Fibroblast of lung (primary cell): ENCODE data around the gene HOXB13. TPM values are rescaled to one million over a fixed set of nuclear protein-coding genes. Genes with fewer than 3 reads are reported as not detected.

Experiments used
- DNase-seq, 2 donors: peaks; one replicate each; pipeline versions ENCODE4 v3.0.0 to v3.0.0-alpha.2; 2010; ENCODE audit warnings: low read depth in 2 of 2
- H2AFZ ChIP-seq: 2 replicates; pipeline ENCODE4 v1.5.1; 2012; ENCODE audit warnings: low read length, control low read depth, inconsistent platforms
- H3K27ac ChIP-seq: 2 replicates; pipeline ENCODE4 v1.5.1; 2011; ENCODE audit warnings: low read length, control low read depth; ENCODE audit not compliant: insufficient read depth
- H3K27me3 ChIP-seq: 2 replicates; pipeline ENCODE4 v1.5.1; 2011; ENCODE audit warnings: mild to moderate bottlenecking, low read length; ENCODE audit not compliant: control insufficient read depth, insufficient read depth
- H3K36me3 ChIP-seq: 2 replicates; pipeline ENCODE4 v1.5.1; 2011; ENCODE audit warnings: low read length; ENCODE audit not compliant: control insufficient read depth, insufficient read depth
- H3K4me1 ChIP-seq: 2 replicates; pipeline ENCODE4 v1.5.1; 2011; ENCODE audit warnings: low read length; ENCODE audit not compliant: control insufficient read depth, insufficient read depth; ENCODE audit errors: extremely low read depth
- H3K4me2 ChIP-seq: 2 replicates; pipeline ENCODE4 v1.5.1; 2011; ENCODE audit warnings: low read length, control low read depth; ENCODE audit not compliant: insufficient read depth; ENCODE audit errors: extremely low read depth
- H3K4me3 ChIP-seq, 4 experiments: fragments of 200-600 bp in 1 of 4; sonication (generic) in 1 of 4; replicated peaks in 1 of 4; 2 replicates each; pipeline ENCODE4 v1.5.1; 2011 to 2016; ENCODE audit warnings: low read length in 4 of 4, low read depth in 3 of 4, mild to moderate bottlenecking in 3 of 4, control low read depth in 2 of 4, inconsistent platforms in 1 of 4, mixed read lengths in 1 of 4; ENCODE audit not compliant: insufficient read depth in 1 of 4; ENCODE audit errors: control extremely low read depth in 1 of 4
- H3K79me2 ChIP-seq: 2 replicates; pipeline ENCODE4 v1.5.1; 2012; ENCODE audit warnings: mild to moderate bottlenecking, low read length, inconsistent platforms; ENCODE audit not compliant: control insufficient read depth, insufficient read depth
- H3K9ac ChIP-seq: 2 replicates; pipeline ENCODE4 v1.5.1; 2011; ENCODE audit warnings: mild to moderate bottlenecking, low read length, control low read depth; ENCODE audit not compliant: insufficient read depth
- H3K9me3 ChIP-seq: 2 replicates; pipeline ENCODE4 v1.5.1; 2012; ENCODE audit warnings: low read depth, low read length; ENCODE audit not compliant: control insufficient read depth, insufficient read depth
- H4K20me1 ChIP-seq: 2 replicates; pipeline ENCODE4 v1.5.1; 2011; ENCODE audit warnings: low read length; ENCODE audit not compliant: control insufficient read depth, insufficient read depth; ENCODE audit errors: extremely low read depth
- EZH2 ChIP-seq: IDR thresholded peaks from 2 replicates; pipeline ENCODE4 v1.5.1; 2012; ENCODE audit warnings: low read length, control low read depth, mild to moderate bottlenecking; ENCODE audit errors: missing control alignments
- polyA plus RNA-seq, 2 donors: library from polyadenylated mRNA; depleted of rRNA in 1 of 2; stranded (reverse) in 1 of 2; unstranded in 1 of 2; fragments of >200 nt; gene quantifications; 2 replicates each; pipeline ENCODE4 v1.2.1, GENCODE V29; 2011 to 2012; ENCODE audit warnings: missing spikeins in 1 of 2
- total RNA-seq: library from RNA; depleted of rRNA; stranded (reverse); fragments of >200 nt; gene quantifications from 2 replicates; pipeline ENCODE4 v1.2.1, GENCODE V29; 2014
- TF ChIP-seq, protein P1 (sequence below), 2 donors: IDR thresholded peaks in 1 of 2; conservative IDR thresholded peaks in 1 of 2; 1 replicate in 1 of 2; 2 replicates in 1 of 2; pipeline ENCODE4 v1.5.1; 2011 to 2012; ENCODE audit warnings: low read length in 2 of 2, control low read depth in 1 of 2, inconsistent platforms in 1 of 2, low read depth in 1 of 2, mild to moderate bottlenecking in 1 of 2

Gene HOXB13
- total and polyA plus RNA-seq, 2 donors (not counting 1 experiment from before 2014, with no cell fraction given): not detected

DNA sequence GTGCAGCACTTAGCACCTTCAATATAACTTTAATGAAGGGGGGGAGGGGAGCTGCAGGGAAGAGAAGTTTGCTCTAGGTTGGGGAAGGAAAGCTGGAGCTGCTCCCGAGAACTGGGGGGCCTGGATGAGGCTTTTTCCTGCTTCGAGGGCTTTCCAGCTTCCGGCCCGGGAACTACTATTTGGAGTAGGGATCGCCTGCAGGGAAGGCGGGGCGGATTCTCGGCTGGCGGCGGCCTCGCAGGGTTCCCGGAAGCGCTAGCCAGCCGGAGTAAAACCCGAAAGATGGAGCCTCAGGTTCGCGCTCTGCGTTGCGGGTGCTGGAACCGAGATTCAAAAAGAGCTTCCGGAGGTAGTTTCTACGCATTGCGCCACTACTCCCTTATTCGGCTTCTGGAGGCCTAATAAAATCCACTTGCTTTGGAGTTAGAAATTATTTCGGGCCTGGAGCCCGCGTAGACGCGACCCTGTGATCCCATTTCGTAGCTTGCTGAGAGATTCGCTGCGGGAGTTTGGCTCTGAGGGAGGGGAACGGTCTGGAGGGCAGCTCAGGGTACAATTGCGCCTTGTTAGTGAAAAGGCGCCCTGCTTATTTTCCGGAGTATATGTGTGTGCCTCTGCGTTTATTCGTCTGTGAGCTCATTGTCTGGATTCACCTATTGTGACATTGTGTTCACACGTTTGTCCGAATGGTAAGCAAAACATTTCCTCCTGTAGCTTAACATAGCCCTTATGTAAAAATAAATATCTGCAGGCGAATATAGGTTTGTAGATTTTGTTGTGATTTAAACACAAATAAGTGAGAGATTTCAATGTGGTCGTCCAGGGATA lies 4.9 kb downstream of the HOXB13 start:
- Histone ChIP-seq H4K20me1 (no peaks in the 10 kb centered on the region), H3K79me2 (no peaks in the 10 kb centered on the region), H3K9ac (no peak overlapping the region), H3K27ac (no peak overlapping the region), H2AFZ (no peak overlapping the region), H3K4me2 (no peak overlapping the region), H3K4me3 (no peak overlapping the region), H3K27me3 (peaks cover 98% of the 10 kb centered on the region), H3K4me1 (peaks cover 4% of the 10 kb centered on the region), H3K9me3 (no peaks in the 10 kb centered on the region), H3K36me3 (no peaks in the 10 kb centered on the region)
- no peak for DNase-seq
- peak; percentile 60 for TF ChIP-seq EZH2
- TF ChIP-seq, protein P1, sequence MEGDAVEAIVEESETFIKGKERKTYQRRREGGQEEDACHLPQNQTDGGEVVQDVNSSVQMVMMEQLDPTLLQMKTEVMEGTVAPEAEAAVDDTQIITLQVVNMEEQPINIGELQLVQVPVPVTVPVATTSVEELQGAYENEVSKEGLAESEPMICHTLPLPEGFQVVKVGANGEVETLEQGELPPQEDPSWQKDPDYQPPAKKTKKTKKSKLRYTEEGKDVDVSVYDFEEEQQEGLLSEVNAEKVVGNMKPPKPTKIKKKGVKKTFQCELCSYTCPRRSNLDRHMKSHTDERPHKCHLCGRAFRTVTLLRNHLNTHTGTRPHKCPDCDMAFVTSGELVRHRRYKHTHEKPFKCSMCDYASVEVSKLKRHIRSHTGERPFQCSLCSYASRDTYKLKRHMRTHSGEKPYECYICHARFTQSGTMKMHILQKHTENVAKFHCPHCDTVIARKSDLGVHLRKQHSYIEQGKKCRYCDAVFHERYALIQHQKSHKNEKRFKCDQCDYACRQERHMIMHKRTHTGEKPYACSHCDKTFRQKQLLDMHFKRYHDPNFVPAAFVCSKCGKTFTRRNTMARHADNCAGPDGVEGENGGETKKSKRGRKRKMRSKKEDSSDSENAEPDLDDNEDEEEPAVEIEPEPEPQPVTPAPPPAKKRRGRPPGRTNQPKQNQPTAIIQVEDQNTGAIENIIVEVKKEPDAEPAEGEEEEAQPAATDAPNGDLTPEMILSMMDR (conservative IDR thresholded peaks at IDR 0.05 in 1 of 2, IDR thresholded peaks at IDR 0.05 in 1 of 2; ENCODE audit: low read depth in 1 of 2, low read length in 2 of 2): no peak

DNA sequence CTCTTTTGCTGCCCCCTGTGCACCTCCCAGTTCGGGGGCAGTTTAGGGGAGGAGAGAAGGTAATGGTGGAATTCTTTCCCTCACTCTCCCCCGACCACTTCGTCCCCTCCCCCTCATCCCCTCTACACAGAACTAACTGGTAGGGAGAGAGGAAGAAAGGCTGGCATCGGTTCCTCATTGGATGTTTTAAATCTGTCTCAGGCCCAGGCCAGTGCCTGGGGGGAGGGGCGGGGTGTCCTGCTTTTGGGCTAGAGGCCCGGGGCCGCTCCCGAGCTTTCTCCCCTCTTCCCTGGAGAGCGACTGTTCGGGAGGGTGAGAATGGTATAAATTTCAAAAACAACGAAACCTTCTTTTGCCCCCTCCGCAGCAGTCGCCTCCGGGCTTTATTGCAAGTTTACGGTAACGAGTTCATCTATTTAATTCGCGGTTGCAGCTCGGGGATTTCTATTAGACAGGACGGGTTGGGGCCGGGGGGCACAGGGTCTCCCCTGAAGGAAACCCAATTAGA lies 5.6 kb downstream of the HOXB13 start, which contains the start of gene PRAC2:
Gene PRAC2, plus strand, starts transcription at position 271 of the 508 bp plus-strand sequence. CDS start 1,226 bp downstream, outside the sequence.
- DNase-seq: no peak
- Histone ChIP-seq H3K36me3 (no peaks in the 10 kb centered on the region), H3K9me3 (no peaks in the 10 kb centered on the region)

More for the DNA sequence above, 5.6 kb downstream of the HOXB13 start, which contains the start of gene PRAC2:
- TF ChIP-seq EZH2: no peak
- TF ChIP-seq, protein P1 (conservative IDR thresholded peaks at IDR 0.05 in 1 of 2, IDR thresholded peaks at IDR 0.05 in 1 of 2; ENCODE audit: low read depth in 1 of 2, low read length in 2 of 2): no peak
- H3K27me3 ChIP-seq: peaks cover 98% of the 10 kb centered on the region
- no peak within 1 kb of the TSS for H3K9ac ChIP-seq
- no peaks in the 10 kb centered on the region for H3K79me2 ChIP-seq
- no peak within 1 kb of the TSS for H3K27ac ChIP-seq
- H3K4me3 ChIP-seq: no peak within 1 kb of the TSS
- no peak within 1 kb of the TSS for H3K4me2 ChIP-seq
- H2AFZ ChIP-seq: no peak within 1 kb of the TSS
- no peaks in the 10 kb centered on the region for H4K20me1 ChIP-seq
- H3K4me1 ChIP-seq: peaks cover 4% of the 10 kb centered on the region
